Kidney glomerular epithelial cell (primary cell): Measurements from ENCODE around the gene AGAP2.

ENCODE experiments used
- DNase-seq: peaks from one replicate; lab custom pipeline; 2025; lab: John Stamatoyannopoulos, UW

The AGAP2 gene

DNA sequence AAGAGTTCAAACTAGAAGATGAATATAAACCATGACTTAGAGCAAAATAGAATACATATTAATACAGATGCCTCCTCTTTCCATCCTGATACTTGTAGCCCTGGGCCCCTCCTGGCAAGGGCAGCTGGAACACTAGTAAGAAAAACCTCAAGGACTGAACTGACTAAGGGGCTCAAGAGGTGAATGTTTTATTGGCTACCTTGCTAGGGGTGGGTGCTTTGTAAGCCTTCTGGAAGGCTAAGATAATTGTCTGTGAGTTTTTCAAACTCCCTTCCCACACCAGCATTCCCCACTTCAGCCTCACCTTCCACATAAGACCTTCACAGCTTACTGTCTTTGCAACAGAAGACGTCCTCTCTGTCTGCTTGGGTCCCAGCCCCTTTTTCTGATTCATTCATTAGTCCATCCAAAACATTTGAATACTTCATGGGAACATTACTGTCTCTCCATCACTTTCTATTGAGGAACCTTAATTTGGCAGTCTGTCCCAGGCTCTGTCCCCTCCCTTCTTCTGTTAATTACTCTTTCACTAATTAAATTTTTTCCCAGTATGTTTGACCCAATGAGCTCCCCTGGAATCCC, 15.3 kb upstream of the AGAP2 start:
- DNase-seq = no peak

DNA sequence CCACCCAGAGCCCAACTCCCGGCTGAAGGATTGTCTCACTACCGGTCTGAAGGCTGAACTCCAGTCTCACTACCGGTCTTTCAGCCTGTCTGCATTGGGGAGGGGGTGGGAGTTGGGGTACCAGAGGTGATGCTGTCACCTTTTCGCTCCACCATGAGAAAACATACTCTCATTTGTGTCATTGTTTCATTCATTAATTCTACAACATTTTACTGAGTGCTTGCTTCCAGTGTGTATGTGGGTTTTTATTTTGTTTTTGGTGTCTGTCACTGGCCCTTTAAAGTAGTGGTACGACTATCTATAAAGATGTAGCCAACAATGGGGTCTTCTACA, 14.1 kb upstream of the AGAP2 start:
- no peak for DNase-seq

DNA sequence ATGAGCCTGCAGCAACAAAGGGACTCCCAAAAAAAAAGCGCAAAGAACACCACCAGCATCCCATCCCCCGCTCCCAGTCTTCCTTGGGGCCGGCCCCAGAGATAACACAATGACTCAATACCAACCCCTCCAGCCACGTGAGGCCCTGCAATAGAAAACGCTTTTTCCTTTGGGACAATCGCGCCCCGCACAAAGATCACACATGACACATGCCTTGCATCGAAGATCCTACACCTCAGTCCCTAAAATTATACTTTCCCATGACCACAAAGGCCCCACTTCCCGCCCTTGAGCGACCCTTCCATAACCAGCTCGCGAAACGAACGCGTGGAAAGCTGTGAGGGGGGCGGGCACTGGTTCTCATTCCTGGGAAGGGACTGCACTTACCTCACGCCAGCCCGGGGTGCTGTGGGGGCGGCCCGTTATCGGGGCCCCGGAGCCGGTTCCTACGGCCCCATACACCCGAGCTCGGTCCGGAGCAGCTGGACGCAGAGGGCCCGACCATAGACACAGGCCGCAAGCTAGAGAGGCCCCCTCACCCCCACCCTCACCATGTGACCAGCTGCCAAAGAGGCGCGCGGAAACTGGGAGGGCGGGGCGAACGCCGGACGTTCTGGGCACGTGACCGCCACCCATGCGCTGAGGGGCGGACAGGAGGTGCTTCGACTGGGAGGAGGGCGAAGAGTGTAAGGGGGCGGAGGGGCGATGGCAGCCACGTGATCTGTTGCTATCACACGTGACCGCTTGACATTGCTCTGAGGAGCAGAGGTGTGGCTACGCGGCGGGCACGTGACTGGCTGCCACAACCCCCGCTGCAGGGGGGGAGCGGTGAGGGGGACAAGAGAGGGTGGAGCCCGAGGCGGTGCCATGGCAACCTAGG, 13.5 kb upstream of the AGAP2 start, which contains the start of gene CDK4:
CDK4 (minus strand) TSS at position 523 of the 880 bp plus-strand sequence. CDS start 593 bp downstream, outside the sequence.
- peak; percentile 98 for DNase-seq

DNA sequence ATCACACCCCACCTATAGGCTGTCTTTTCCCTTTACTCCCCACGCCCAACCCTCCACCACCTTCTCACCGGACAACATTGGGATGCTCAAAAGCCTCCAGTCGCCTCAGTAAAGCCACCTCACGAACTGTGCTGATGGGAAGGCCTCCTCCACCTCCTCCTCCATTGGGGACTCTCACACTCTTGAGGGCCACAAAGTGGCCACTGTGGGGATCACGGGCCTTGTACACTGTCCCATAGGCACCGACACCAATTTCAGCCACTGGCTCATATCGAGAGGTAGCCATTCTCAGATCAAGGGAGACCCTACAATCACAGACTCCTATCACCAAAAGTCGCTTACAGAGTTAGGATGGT, 12.9 kb upstream of the AGAP2 start:
- DNase-seq = no peak

DNA sequence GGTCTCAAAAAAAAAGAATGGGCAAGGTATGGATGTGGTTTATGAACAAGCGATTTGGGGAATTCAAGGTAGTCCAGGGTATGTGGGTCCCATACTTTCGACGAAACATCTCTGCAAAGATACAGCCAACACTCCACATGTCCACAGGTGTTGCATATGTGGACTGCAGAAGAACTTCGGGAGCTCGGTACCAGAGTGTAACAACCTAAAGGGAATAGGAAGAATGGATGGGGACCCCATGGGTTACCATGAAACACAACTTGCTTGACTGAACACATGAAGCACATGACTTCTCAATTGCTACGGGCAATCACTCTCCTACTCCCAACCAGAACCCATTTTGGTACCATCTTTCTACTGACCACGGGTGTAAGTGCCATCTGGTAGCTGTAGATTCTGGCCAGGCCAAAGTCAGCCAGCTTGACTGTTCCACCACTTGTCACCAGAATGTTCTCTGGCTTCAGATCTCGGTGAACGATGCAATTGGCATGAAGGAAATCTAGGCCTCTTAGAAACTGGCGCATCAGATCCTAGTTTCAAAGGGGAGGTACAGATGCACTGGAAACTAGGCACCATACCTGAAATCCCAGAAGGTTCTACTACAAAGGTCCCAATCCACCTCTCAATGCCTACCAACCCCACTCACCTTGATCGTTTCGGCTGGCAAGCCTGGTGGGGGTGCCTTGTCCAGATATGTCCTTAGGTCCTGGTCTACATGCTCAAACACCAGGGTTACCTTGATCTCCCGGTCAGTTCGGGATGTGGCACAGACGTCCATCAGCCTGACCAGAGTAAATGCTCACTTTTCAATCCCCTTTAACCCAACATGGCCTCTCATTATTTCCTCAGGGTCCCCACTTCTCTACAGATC, 12.3 kb upstream of the AGAP2 start:
- no peak for DNase-seq

DNA sequence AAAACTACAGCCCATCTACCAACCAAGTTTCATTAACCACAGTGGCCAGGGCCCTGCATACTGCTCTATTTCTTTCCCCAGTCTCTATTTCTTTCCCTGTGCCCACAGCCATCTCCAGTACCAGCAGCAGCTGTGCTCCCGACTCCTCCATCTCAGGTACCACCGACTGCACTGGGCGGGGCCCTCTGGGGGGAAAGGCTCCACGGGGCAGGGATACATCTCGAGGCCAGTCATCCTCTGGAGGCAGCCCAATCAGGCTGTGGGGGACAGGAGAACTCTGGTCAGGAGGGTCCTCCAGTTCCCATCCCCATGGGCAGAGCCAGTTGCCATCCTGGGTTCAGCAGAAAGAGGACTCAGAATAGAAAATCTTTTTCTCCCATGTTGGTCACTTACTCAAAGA, 10.5 kb upstream of the AGAP2 start:
- no peak for DNase-seq

DNA sequence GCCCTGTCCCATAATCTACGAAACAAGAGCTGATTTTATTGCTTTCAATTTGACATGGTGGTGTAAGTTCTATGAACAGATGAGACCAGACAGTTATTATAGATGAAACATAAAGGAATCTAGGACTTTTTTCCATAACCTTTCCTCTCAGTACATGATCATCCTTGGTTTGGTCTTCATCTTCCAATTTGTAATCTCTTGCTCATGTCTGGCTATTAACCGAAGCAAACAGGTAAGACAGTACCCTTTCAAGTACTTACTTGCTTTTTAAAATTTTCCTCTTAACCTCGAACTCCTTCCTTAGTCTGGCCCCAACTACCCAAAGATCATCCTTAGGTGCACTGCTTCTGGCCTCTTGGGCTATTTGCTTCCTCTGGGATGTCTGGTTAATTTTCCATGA, 7.5 kb upstream of the AGAP2 start:
- DNase-seq = no peak

DNA sequence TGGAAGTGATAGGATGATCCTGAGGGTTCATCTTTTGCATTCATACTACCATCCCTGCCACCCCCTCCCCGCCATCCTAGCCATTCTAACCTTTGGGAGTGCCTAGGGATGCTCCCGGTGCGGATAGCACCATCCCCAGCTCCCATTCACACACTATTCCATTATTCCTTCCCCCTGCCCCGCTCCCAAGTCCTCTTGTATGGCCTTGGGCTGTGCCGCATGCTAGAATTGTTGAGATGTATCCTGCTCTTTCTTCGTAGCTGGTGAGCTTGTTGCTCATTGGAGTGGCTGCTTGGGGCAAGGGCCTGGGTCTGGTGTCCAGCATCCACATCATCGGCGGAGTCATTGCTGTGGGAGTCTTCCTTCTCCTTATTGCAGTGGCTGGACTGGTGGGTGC, 6.9 kb upstream of the AGAP2 start:
- DNase-seq = no peak

DNA sequence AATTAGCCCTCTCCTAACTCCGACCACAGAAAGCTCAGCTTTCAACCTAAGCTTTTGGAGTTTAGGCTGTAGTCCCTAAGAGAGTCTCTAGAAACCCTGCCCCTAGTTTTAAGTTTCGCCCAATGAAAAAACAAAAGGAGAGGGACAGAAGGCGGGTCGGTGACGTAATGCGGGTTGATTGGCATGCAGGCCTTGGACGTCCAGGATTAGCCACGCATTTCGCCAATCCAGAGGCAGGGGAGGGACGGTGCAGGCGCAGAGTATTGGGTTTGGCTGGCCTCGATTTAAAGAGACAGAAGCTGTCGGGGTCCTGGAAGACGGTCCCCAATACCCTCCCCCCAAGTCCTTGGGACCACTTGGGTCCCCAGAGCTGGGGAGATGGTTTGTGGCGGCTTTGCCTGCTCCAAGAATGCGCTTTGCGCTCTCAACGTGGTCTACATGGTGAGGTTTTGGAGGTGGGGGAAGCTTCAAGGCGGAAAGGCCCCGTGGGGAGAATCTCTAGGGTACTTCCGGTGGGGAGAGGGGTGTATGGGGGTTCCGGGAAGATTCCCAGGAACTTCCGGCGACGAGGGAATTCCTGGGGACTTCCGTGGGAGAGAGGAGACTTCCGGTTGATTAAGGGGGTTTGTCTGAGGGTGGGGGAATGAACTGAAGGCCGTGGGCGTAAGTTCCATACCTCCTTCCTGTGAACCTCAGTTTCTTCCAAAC, 6.4 kb upstream of the AGAP2 start, which contains the start of gene TSPAN31:
TSPAN31 (plus strand) TSS at position 263 of the 708 bp plus-strand sequence; CDS start at position 379, 116 bp downstream.
- peak; percentile 97 for DNase-seq

DNA sequence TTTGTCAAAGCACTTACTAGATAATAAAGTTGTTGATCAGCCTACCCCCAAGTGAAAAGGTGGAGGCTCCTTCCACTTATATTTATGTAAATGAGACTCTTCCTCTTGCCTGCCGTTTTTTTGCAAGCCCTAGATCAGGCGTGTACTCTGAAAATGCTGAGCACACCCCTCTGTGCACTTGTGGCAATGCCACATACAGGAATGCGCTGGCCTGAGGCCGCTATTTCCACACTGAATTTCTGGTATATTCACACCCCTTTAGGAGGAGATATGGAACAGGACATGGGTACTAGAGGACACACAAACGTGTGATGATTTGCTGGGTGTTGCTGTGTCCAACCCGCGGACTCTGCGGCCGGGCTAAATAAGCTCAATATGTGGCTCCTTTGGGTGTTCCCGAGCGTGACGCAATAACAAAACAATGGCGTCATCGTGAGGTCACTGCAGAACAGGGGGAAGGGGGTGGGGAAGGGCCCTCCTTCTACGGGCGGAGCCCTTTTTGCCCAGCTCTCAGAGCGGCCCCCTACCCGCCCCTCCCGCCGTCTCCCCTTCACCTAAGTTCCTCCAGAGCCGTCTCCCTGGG, 5.7 kb upstream of the AGAP2 start:
- DNase-seq = peak; percentile 91

DNA sequence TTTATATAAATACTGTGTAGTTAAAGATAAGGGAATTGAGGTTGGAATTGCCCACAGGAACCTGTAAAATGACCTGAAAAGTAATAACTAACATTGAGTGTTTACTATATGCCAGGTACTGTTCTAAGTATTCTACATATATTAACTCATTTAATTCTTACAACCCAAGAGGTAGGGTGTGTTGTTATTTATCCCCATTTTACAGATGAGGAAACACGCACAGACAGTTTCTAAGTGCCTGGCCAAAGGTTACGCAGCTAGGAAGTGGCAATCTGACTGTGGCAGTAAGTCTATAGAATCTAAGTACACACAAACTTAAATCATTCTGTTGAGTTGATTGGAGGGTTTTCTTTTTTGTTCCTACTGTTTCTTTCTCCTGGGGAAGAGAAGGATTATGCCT, 5.2 kb upstream of the AGAP2 start:
- no peak for DNase-seq

DNA sequence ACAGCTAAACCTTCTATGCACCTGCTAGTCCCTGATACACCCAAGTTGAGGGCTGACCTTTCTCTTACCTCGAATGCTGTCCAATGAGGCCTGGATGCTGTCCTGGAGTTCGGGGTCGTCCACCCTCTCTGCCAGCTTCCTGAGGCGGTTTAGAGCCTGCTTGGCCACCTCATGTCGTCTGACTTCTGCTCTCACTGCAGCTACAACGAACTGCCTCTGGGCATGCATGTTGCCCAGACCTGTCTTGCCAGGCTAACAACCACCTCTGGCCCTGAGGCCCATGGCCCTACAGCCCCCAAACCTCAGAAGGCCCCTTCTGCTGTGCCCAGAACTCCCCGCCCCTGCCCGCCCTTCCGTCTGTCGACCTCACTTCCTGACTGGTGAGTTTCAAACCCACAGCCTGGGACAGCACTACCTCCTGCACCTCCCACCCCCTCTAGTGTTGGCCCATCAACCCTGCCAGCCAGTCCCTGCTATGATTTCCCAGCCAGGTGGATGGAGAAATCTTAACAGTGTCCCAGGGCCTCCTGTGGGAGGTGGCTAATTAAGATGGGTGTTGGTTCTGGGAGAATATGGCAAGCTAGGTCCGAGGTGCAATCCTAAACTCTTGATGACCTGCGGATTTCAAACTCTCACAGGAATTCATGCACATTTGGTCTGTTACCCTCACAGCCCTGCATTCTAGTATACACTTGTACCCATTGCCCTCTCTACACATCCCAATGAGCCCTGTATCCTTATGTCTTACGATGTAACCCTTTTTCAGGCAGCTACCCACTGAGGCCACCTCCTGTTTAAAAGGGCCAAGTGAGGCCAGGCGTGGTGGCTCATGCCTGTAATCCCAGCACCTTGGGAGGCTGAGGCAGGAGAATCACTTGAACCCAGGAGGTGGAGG, 3.5 kb upstream of the AGAP2 start:
- DNase-seq = no peak

DNA sequence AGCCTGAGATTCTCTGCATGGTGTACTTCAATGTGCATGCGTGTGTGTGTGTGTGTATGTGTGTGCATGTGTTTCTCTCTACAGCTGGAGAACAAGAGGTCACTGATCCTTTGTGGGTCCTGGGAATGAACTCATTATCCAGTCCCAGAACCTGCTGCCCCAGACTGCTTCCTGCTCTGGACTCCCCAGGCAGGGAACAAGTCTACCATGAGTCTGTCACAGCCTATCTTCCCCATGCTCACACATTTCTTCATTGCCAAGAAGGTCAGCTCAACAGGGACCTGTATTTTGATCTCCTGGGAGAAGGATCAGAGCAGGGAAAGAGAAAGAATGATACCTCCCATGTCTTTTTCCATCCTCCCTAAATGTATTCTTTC, 2.9 kb upstream of the AGAP2 start:
- no peak for DNase-seq

DNA sequence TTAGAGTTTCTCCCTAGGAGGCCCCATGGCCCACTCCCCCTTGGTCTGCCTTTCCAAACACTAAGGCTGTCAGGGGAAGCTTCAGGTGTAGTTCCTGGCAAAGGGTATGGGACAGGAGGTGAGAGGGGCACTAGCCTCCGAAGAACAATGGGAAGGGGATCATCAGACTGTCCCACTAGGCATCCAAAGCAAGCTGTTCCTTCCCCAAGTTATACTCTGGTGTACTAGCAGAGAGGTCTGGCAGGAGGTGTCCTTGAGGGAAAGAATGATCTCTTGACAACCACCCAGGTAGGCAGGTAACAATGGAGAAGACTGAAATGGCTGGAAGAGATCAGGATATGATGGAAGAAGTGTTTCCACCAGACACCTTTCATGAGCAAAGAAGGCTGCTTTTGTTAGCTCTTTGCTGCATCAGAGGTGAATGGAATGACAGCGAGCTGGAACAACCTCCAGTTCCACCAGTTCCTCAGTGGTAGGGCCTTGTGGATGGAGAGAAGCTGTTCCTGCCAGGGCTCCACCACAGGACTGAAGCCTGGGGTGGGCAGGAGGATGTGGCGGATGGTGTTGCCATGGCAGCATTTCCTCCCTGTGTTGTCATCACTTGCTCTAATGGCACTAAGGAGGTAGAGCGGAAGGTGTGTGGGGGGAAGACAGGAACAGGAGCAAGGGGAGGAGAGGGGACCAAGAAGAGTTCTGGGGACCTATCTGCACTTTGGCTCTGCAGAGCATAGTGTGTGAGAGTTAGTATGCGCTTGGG, 2.3 kb upstream of the AGAP2 start:
- no peak for DNase-seq

DNA sequence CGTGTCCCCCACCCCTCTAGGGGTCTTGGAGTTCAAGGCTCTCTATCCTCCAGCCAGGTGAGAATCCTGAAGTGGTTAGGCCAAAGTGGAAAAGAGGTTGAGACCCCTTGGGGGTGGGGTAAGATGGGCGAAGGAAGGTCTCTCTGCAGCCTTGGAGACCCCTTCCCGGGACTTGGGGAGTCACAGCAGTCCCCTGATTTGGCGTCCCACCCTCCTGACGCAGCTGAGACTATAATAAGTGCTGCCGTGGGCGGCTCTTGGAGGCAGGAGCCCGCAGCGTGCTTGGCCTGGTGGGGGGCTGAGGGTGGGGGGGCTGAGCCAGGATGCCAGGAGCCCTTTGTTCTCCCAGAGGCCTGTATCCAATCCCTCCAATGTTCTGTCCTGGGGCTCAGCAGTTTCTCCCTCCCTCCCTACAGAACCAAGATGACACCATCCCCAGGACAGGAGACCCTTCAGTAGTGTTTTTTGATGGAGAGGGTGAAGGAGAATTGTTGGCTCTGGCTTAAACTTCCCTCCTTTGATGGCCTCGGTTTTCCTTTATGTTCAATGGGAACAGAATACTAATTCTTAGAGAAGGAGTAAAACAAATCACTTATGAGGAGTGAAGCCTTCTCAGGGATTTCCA, 1.5 kb upstream of the AGAP2 start:
- DNase-seq = no peak

DNA sequence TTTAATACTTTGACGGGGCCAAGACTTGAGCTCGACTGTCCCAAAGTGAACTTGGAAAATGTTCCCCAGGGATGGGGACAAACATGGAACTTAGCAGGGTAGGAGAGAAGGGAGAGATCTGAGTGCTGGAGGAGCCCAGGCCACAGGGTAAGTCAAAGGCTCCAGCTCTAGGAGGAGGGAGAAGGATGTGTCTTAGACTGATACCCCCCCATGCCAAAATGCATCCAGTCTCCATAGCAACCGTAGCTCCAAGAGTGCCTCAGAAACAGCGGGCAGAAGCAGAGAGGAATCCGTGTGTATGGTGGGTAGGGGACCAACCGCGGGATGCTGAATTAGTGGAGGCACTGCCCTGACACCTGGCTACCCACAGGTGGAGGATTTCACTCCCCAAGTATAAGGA, 845 bp upstream of the AGAP2 start:
- no peak for DNase-seq

DNA sequence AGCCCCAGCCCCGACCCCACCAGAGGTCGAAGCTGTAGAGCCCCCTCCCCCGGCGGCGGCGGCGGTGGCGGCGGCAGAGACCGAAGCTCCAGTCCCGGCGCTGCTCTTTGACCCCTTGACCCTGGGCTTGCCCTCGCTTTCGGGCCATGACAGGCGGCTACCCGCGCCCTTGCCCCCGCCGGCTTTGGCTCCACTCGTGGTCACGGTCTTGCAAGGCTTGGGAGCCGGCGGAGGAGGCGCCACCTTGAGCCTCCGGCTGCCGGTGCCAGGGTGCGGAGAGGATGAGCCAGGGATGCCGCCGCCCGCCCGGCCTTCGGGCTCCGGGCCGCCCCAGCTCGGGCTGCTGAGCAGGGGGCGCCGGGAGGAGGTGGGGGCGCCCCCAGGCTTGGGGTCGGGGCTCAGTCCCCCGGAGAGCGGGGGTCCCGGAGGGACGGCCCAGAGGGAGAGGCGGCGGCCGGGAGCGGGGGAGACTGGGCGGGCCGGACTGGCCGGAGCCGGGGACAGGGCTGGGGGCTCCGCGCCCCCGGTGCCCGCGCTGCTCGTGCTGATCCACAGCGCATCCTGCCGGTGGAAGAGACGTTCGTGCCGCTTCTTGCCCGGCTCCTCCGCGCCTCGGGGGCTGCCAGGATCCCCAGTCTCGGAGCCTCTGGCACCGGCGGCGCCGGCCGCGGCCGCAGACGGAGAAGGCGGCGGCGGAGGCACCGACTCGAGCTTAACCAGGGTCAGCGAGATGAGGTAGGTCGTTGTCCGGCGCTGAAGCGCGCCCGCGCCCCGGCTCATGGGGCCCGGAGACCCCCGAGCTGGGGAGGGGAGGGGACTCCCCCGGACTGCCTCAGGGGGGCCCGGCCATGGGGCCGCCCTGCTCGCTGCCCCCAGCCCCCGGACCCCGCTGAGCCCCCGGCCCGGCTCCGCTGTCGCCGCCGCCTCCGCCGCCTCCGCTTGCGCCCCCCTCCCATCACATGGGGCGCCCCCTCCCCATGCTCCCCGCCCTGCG, 778 bp downstream of the AGAP2 start:
- DNase-seq = no peak

DNA sequence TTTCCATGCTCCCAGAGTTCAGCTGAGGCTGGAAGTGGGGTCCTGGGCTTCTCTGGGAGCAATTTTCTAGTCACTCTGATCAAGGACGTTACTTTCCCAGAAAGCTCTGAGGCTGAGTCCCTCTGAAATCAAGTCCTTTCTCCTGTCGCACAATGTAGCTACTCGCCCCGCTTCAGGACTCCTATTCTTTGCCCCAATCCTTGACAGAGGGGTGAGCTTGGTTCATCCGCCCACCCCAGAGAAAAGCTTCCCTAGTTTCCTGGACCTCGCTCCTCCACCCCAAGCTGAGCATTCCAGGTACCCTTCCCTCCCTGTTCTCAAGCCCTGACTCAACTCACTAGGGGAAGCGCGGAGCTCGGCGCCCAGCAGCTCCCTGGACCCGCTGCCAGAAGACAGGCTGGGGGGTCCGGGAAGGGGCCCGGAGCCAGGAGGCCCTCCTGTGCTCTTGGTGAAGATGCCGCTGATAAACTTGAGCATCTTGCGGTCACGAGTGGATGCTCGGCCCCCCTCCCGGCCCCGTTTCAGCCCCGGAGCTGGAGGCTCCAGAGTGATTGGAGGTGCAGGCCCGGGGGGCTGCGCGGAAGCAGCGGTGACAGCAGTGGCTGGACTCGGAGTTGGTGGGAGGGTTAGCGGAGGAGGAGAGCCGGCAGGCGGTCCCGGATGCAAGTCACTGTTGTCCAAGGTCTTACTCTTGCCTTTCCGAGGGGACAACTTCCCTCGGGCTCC, 1.6 kb downstream of the AGAP2 start:
- no peak for DNase-seq
